Skeletal muscle tissue (tissue), 4 donors: ENCODE measurements around the gene GPN1. TPM values are rescaled to one million over a fixed set of nuclear protein-coding genes. Genes with fewer than 3 reads are reported as not detected.
"Not testable (repeated sequence)": the region's sequence is repeated elsewhere in the genome, so short reads cannot be mapped to it uniquely, and the experiment has no call there.

Experiments
- H3K27ac ChIP-seq: one replicate; pipeline ENCODE4 v1.7.0; 2013; ENCODE audit warnings: mild to moderate bottlenecking, low read depth, low read length, inconsistent platforms
- H3K27me3 ChIP-seq, 3 donors: one replicate each; pipeline ENCODE4 v1.7.0; 2013; ENCODE audit warnings: low read length in 3 of 3; ENCODE audit not compliant: control insufficient read depth in 3 of 3, insufficient read depth in 3 of 3
- H3K36me3 ChIP-seq, 3 donors: one replicate each; pipeline ENCODE4 v1.7.0; 2013; ENCODE audit warnings: low read length in 3 of 3; ENCODE audit not compliant: control insufficient read depth in 3 of 3, insufficient read depth in 3 of 3
- H3K4me1 ChIP-seq, 3 donors: one replicate each; pipeline ENCODE4 v1.7.0; 2013; ENCODE audit warnings: low read length in 3 of 3, mild to moderate bottlenecking in 3 of 3; ENCODE audit not compliant: control insufficient read depth in 3 of 3, insufficient read depth in 3 of 3
- H3K4me3 ChIP-seq, 3 donors: one replicate each; pipeline ENCODE4 v1.7.0; 2013; ENCODE audit warnings: low read length in 3 of 3
- H3K9ac ChIP-seq, 3 donors: one replicate each; pipeline ENCODE4 v1.7.0; 2013; ENCODE audit warnings: low read length in 3 of 3, mild to moderate bottlenecking in 3 of 3, moderate library complexity in 2 of 3, low read depth in 1 of 3
- H3K9me3 ChIP-seq, 3 donors: one replicate each; pipeline ENCODE4 v1.7.0; 2013; ENCODE audit warnings: low read length in 3 of 3; ENCODE audit not compliant: control insufficient read depth in 3 of 3
- total RNA-seq: library from RNA; depleted of rRNA; stranded (reverse); fragments of >200 nt; gene quantifications from one replicate; pipeline ENCODE4 v1.2.3, GENCODE V29; 2014
- donor health status: Osteomylitis.

Gene GPN1
- total RNA-seq, 1 donor from 2014 or later: 30.3 TPM

GRCh38 chr2:27664154-27664574, 35.3 kb downstream of the GPN1 start:
- H3K4me3 ChIP-seq: peak overlapping the region; percentile 96 to 99 (median 98)
- H3K4me1 ChIP-seq: peaks cover 18 to 26% (median 19%) of the 10 kb centered on the region in 3 donors
- H3K9ac ChIP-seq: peak overlapping the region; percentile 93 to 97 (median 95)
- no peaks in the 10 kb centered on the region for H3K9me3 ChIP-seq
- H3K27ac ChIP-seq: peak overlapping the region; percentile 96
- H3K27me3 ChIP-seq: no peaks in the 10 kb centered on the region
- H3K36me3 ChIP-seq: peaks cover 12 to 49% (median 40%) of the 10 kb centered on the region in 3 donors

GRCh38 chr2:27664622-27665363, 35.9 kb downstream of the GPN1 start:
- H3K27me3 ChIP-seq: no peaks in the 10 kb centered on the region
- peaks cover 13 to 47% (median 41%) of the 10 kb centered on the region in 3 donors for H3K36me3 ChIP-seq
- peak overlapping the region; percentile 93 to 97 (median 95) for H3K9ac ChIP-seq
- H3K4me1 ChIP-seq: peaks cover 18 to 26% (median 19%) of the 10 kb centered on the region in 3 donors
- peak overlapping the region; percentile 96 to 99 (median 98) for H3K4me3 ChIP-seq
- no peaks in the 10 kb centered on the region for H3K9me3 ChIP-seq
- H3K27ac ChIP-seq: no peak overlapping the region

- Histone ChIP-seq H3K9ac (no peak overlapping the region), H3K36me3 (peaks cover 7 to 32% (median 25%) of the 10 kb centered on the region in 3 donors), H3K4me1 (peaks cover 13 to 23% (median 17%) of the 10 kb centered on the region in 3 donors), H3K4me3 (no peak overlapping the region), H3K9me3 (no peaks in the 10 kb centered on the region), H3K27me3 (no peaks in the 10 kb centered on the region), H3K27ac (no peak overlapping the region)
Measured at GRCh38 chr2:27667446-27667845, 38.6 kb downstream of the GPN1 start.

GRCh38 chr2:27671235-27671634, 42.4 kb downstream of the GPN1 start:
- Histone ChIP-seq H3K27ac (no peak overlapping the region), H3K4me3 (no peak overlapping the region), H3K4me1 (peaks cover 0 to 6% (median 2%) of the 10 kb centered on the region in 3 donors), H3K9ac (no peak overlapping the region), H3K36me3 (peaks cover 12 to 50% (median 45%) of the 10 kb centered on the region in 3 donors), H3K27me3 (no peaks in the 10 kb centered on the region), H3K9me3 (no peaks in the 10 kb centered on the region)

- Histone ChIP-seq H3K4me1 (peaks cover 0 to 6% (median 2%) of the 10 kb centered on the region in 3 donors), H3K27me3 (no peaks in the 10 kb centered on the region), H3K9ac (peak overlapping the region in 1 of 3 donors; percentile 27), H3K4me3 (no peak overlapping the region), H3K27ac (peak overlapping the region; percentile 8), H3K36me3 (peaks cover 12 to 62% (median 48%) of the 10 kb centered on the region in 3 donors), H3K9me3 (no peaks in the 10 kb centered on the region)
Measured at GRCh38 chr2:27672723-27673486, 44.1 kb downstream of the GPN1 start.

- Histone ChIP-seq H3K4me1 (no peaks in the 10 kb centered on the region), H3K4me3 (no peak overlapping the region), H3K36me3 (peaks cover 31 to 62% (median 39%) of the 10 kb centered on the region in 3 donors), H3K27me3 (no peaks in the 10 kb centered on the region), H3K27ac (no peak overlapping the region), H3K9me3 (no peaks in the 10 kb centered on the region), H3K9ac (no peak overlapping the region)
Measured at GRCh38 chr2:27680571-27680970, 51.7 kb downstream of the GPN1 start.

- H3K27ac ChIP-seq: peak overlapping the region; percentile 38
- no peak overlapping the region for H3K9ac ChIP-seq
- H3K36me3 ChIP-seq: peaks cover 29 to 60% (median 41%) of the 10 kb centered on the region in 3 donors
- no peaks in the 10 kb centered on the region for H3K9me3 ChIP-seq
- H3K27me3 ChIP-seq: no peaks in the 10 kb centered on the region
- H3K4me1 ChIP-seq: no peaks in the 10 kb centered on the region
- no peak overlapping the region for H3K4me3 ChIP-seq
Measured at GRCh38 chr2:27681841-27682240, 53.0 kb downstream of the GPN1 start.

- not testable (repeated sequence) for H3K27ac ChIP-seq
- H3K36me3 ChIP-seq: peaks cover 29 to 59% (median 36%) of the 10 kb centered on the region in 3 donors
Measured at GRCh38 chr2:27682334-27682771, 53.5 kb downstream of the GPN1 start.

GRCh38 chr2:27683390-27684071, 54.7 kb downstream of the GPN1 start:
- Histone ChIP-seq H3K4me3 (no peak overlapping the region), H3K27me3 (no peaks in the 10 kb centered on the region), H3K27ac (no peak overlapping the region), H3K9me3 (no peaks in the 10 kb centered on the region), H3K9ac (no peak overlapping the region), H3K4me1 (no peaks in the 10 kb centered on the region), H3K36me3 (peaks cover 31 to 55% (median 31%) of the 10 kb centered on the region in 3 donors)

More at GRCh38 chr2:27682334-27682771, 53.5 kb downstream of the GPN1 start:
- not testable (repeated sequence) for H3K9ac ChIP-seq, H3K27me3 ChIP-seq, H3K4me3 ChIP-seq, H3K9me3 ChIP-seq, H3K4me1 ChIP-seq
